Lower leg skin (tissue), 3 donors: Measurements from ENCODE around the gene PATL2.

Experiments used
- CTCF ChIP-seq, 3 donors: fragments of 450-650 bp; IDR thresholded peaks; one replicate each; pipeline ENCODE4 v1.5.1; 2016; ENCODE audit warnings: antibody characterized with exemption in 3 of 3, mild to moderate bottlenecking in 3 of 3, moderate library complexity in 2 of 3
- POLR2A ChIP-seq, 2 donors: fragments of 450-650 bp; IDR thresholded peaks; one replicate each; pipeline ENCODE4 v1.6.1; 2016 to 2017; ENCODE audit warnings: antibody characterized with exemption in 2 of 2, mild to moderate bottlenecking in 1 of 2, moderate library complexity in 1 of 2

GRCh38 chr15:44616974-44617373, 94.1 kb downstream of the PATL2 start:
- TF ChIP-seq CTCF (IDR thresholded peaks at IDR 0.05) (no peak), POLR2A (IDR thresholded peaks at IDR 0.05) (no peak)
